GM19035 (cell line): ENCODE data around the gene DDC.

Experiments
- ATAC-seq: cut with Tn5 transposase; IDR thresholded peaks from one replicate; pipeline ENCODE4 v1.9.1; 2021; ENCODE audit not compliant: unreplicated experiment

The DDC gene

GRCh38 chr7:50418526-50419290 is 146.5 kb downstream of the DDC start:
- ATAC-seq = no peak

GRCh38 chr7:50418086-50418515 is 147.1 kb downstream of the DDC start:
- peak; percentile 94 for ATAC-seq

GRCh38 chr7:50416527-50417182 is 148.6 kb downstream of the DDC start:
- ATAC-seq = peak; percentile 71

GRCh38 chr7:50415844-50416364 is 149.3 kb downstream of the DDC start:
- ATAC-seq = no peak

GRCh38 chr7:50413561-50413960 is 151.6 kb downstream of the DDC start:
- no peak for ATAC-seq

GRCh38 chr7:50412973-50413372 is 152.2 kb downstream of the DDC start:
- ATAC-seq = no peak

GRCh38 chr7:50411332-50411731 is 153.9 kb downstream of the DDC start:
- peak; percentile 38 for ATAC-seq

GRCh38 chr7:50409856-50410745 is 155.1 kb downstream of the DDC start:
- peak; percentile 54 for ATAC-seq
